ENCODE results near the gene GMPR. TPM values are rescaled to one million over a fixed set of nuclear protein-coding genes. Genes with fewer than 3 reads are reported as not detected.

Gene GMPR
- total and polyA plus RNA-seq, 4 experiments from 2014 or later, result 0.56 to 0.68 TPM; not detected in 2

DNA sequence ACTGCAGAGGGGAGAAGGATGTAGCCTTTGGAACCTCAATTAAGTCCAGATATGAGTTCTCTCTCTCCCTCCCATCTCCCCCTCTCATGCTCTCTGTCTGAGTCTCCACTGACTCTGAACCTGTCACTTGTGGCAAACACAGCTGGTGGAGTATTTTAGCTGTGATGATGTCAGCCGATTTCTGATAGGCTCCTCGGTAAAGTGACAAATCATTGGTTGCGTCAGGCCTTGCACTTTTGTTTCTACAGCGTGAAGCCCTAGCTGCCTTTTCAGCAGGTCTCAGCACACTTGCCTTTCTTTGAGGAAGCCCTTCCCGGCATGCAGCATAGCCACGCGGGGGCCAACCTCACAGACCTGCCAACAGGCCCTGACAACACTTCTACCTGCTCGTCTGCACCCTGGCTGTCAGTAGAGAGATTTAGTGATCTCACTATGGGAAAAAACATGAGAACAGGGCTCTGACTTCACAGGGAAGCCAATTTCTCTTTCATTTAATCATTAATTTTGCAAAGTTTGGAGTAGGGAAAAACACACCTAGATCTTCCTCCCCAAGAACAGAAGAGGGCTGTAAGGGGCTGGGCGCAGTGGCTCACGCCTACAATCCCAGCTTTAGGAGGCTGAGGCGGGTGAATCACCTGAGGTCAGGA is 84.4 kb downstream of the GMPR start:
- peak overlapping the region; percentile 93 to 99 (median 97) for H3K27ac Mint-ChIP-seq
- no peak overlapping the region for H3K4me3 ChIP-seq (ENCODE audit: low read length in 2 of 2)
- peaks cover 46 to 82% (median 69%) of the 10 kb centered on the region in 4 donors for H3K4me1 Mint-ChIP-seq
- intact Hi-C loops (cut with micrococcal nuclease), result loop anchor here (5.0 to 10.0 kb wide), 2 partner anchors 160 to 188 kb away; no protein-coding TSS in a partner anchor
- no peaks in the 10 kb centered on the region for H3K9me3 Mint-ChIP-seq
- H3K27me3 Mint-ChIP-seq, result no peaks in the 10 kb centered on the region
- ChIA-PET CTCF (ENCODE audit: partially characterized antibody) (interaction anchor here (0.5 to 10.0 kb wide), 4 partner anchors 10 to 448 kb away, joined by 3 to 150 read pairs (median 5); partner anchors contain the start of gene ATXN1), POLR2A (ENCODE audit: partially characterized antibody) (interaction anchor here (0.7 to 2.3 kb wide), 7 partner anchors 9 to 440 kb away, joined by 3 to 12 read pairs (median 4); partner anchors contain the start of gene ATXN1)
- H3K36me3 Mint-ChIP-seq, result peaks cover 14 to 31% of the 10 kb centered on the region in 2 donors
- H3K36me3 ChIP-seq (ENCODE audit: insufficient read depth, low read length), result peaks cover 14% of the 10 kb centered on the region
- H3K9me3 ChIP-seq (ENCODE audit: control insufficient read depth in 1 of 2, low read length in 2 of 2), result no peaks in the 10 kb centered on the region
- H3K27ac ChIP-seq (ENCODE audit: low read depth, low read length), result peak overlapping the region; percentile 58
- H3K4me3 Mint-ChIP-seq, result peak overlapping the region in 7 of 8 donors; percentile 40 to 90 (median 70)
- peaks cover 80% of the 10 kb centered on the region for H3K4me1 ChIP-seq (ENCODE audit: insufficient read depth, low read length)
- DNase-seq, result peak; percentile 77 to 94 (median 84)
- H3K27me3 ChIP-seq (ENCODE audit: insufficient read depth, low read length), result no peaks in the 10 kb centered on the region

DNA sequence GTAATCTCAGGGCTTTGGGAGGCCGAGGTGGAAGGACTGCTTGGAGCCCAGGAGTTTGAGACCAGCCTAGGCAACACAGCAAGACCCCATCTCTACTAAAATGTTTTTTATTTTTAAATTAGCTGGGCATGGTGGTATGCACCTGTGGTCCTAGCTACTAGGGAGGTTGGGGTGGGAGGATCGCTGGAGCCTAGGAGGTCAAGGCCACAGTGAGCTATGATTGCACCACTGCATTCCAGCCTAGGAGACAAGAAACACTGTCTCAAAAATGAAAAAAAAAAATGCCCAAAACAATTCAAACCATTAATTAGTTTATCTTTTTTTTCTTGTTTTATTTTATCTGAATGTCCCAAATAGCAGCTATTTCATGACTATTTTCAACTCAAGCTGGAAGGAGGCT is 85.8 kb downstream of the GMPR start:
- peaks cover 16 to 35% of the 10 kb centered on the region in 2 donors for H3K36me3 Mint-ChIP-seq
- peak overlapping the region; percentile 74 to 98 (median 92) for H3K27ac Mint-ChIP-seq
- H3K4me3 Mint-ChIP-seq, result no peak overlapping the region
- no peaks in the 10 kb centered on the region for H3K27me3 Mint-ChIP-seq
- H3K4me1 ChIP-seq (ENCODE audit: insufficient read depth, low read length), result peaks cover 66% of the 10 kb centered on the region
- no peaks in the 10 kb centered on the region for H3K9me3 Mint-ChIP-seq
- no peaks in the 10 kb centered on the region for H3K27me3 ChIP-seq (ENCODE audit: insufficient read depth, low read length)
- H3K36me3 ChIP-seq (ENCODE audit: insufficient read depth, low read length), result peaks cover 14% of the 10 kb centered on the region
- no peak overlapping the region for H3K27ac ChIP-seq (ENCODE audit: low read depth, low read length)
- CTCF ChIA-PET (ENCODE audit: partially characterized antibody), result interaction anchor here (0.9 to 10.0 kb wide), 8 partner anchors 8 to 499 kb away, joined by 3 to 150 read pairs (median 4); no protein-coding TSS in a partner anchor
- peaks cover 40 to 80% (median 57%) of the 10 kb centered on the region in 4 donors for H3K4me1 Mint-ChIP-seq
- no peak overlapping the region for H3K4me3 ChIP-seq (ENCODE audit: low read length in 2 of 2)
- intact Hi-C loops (cut with micrococcal nuclease), result loop anchor here (5.0 to 10.0 kb wide), 2 partner anchors 158 to 189 kb away; no protein-coding TSS in a partner anchor
- H3K9me3 ChIP-seq (ENCODE audit: control insufficient read depth in 1 of 2, low read length in 2 of 2), result no peaks in the 10 kb centered on the region
- POLR2A ChIA-PET (ENCODE audit: partially characterized antibody), result no interaction called here
- no peak for DNase-seq

DNA sequence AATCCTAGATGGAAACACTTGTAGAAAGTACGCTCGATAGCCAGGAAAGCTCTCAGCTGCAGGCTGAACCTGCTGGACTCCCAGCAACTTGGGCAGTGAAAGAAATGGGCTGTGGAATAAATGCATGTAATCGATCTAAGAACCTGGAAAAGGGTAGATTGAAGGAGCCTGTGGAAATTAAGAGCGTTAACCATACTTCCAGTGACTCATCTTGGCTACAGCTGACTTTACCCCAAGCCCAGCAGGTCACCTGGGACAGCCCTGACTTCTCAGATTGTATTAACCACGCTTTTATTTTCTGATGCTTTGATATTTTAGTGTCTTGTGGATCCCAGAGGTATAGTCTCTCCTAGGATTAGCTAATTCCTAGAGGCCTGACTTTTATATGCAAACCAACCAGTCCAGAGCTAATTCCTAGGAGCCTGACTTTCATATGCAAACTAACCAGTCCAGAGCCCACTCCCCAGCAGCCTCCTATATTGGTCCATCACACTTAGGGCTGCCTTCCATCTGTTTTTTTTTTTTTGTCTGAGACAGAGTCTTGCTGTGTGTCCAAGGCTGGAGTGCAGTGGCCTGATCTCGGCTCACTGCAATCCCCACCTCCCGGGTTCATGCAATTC is 86.3 kb downstream of the GMPR start:
- Mint-ChIP-seq H3K4me1 (peaks cover 35 to 80% (median 54%) of the 10 kb centered on the region in 4 donors), H3K9me3 (no peaks in the 10 kb centered on the region), H3K4me3 (peak overlapping the region in 3 of 8 donors; percentile 15 to 35 (median 31)), H3K36me3 (peaks cover 16 to 38% of the 10 kb centered on the region in 2 donors), H3K27me3 (no peaks in the 10 kb centered on the region), H3K27ac (peak overlapping the region; percentile 74 to 94 (median 84))
- H3K4me3 ChIP-seq (ENCODE audit: low read length in 2 of 2), result no peak overlapping the region
- no peak for DNase-seq
- no peaks in the 10 kb centered on the region for H3K9me3 ChIP-seq (ENCODE audit: control insufficient read depth in 1 of 2, low read length in 2 of 2)
- H3K36me3 ChIP-seq (ENCODE audit: insufficient read depth, low read length), result peaks cover 14% of the 10 kb centered on the region
- no peaks in the 10 kb centered on the region for H3K27me3 ChIP-seq (ENCODE audit: insufficient read depth, low read length)
- H3K4me1 ChIP-seq (ENCODE audit: insufficient read depth, low read length), result peaks cover 61% of the 10 kb centered on the region
- POLR2A ChIA-PET (ENCODE audit: partially characterized antibody), result no interaction called here
- H3K27ac ChIP-seq (ENCODE audit: low read depth, low read length), result no peak overlapping the region
- intact Hi-C loops (cut with micrococcal nuclease), result loop anchor here (5.0 to 10.0 kb wide), 2 partner anchors 158 to 190 kb away; no protein-coding TSS in a partner anchor
- CTCF ChIA-PET (ENCODE audit: partially characterized antibody), result interaction anchor here (0.9 to 10.0 kb wide), 7 partner anchors 8 to 499 kb away, joined by 3 to 150 read pairs (median 3); no protein-coding TSS in a partner anchor

DNA sequence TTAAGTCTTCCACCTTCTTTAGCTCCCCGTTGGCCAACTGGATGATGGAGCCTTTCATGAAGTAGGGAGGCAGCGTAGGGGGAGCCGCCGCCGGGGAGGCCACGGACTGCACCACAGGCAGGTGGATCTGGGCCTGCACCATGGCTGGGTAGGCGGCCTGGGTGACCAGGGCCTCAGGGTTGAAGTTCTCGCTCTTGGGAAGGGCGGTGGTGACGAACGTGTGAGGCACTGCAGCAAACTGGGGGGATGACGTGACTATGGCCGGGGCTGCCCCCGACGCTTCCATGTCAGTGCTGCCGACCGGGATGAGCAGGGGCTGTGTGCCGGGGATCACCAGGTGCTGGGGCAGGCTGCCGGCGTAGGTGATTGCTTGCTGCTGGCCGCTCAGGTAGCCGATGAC is 88.1 kb downstream of the GMPR start:
- Histone ChIP-seq H3K27ac (ENCODE audit: low read depth, low read length) (no peak overlapping the region), H3K9me3 (ENCODE audit: control insufficient read depth in 1 of 2, low read length in 2 of 2) (no peaks in the 10 kb centered on the region), H3K36me3 (ENCODE audit: insufficient read depth, low read length) (peaks cover 14% of the 10 kb centered on the region), H3K4me1 (ENCODE audit: insufficient read depth, low read length) (peaks cover 48% of the 10 kb centered on the region), H3K27me3 (ENCODE audit: insufficient read depth, low read length) (no peaks in the 10 kb centered on the region), H3K4me3 (ENCODE audit: low read length in 2 of 2) (no peak overlapping the region)
- POLR2A ChIA-PET (ENCODE audit: partially characterized antibody), result no interaction called here
- no peak for DNase-seq
- Mint-ChIP-seq H3K4me3 (no peak overlapping the region), H3K36me3 (peaks cover 16 to 35% of the 10 kb centered on the region in 2 donors), H3K9me3 (no peaks in the 10 kb centered on the region), H3K27me3 (no peaks in the 10 kb centered on the region), H3K4me1 (peaks cover 27 to 65% (median 41%) of the 10 kb centered on the region in 4 donors), H3K27ac (peak overlapping the region in 1 of 7 donors; percentile 24)
- CTCF ChIA-PET (ENCODE audit: partially characterized antibody), result interaction anchor here (0.6 kb wide), 1 partner anchor 9 kb away, joined by 3 read pairs; no protein-coding TSS in a partner anchor
- intact Hi-C loops (cut with micrococcal nuclease), result loop anchor here (10.0 kb wide), 1 partner anchor 192 kb away; no protein-coding TSS in a partner anchor

DNA sequence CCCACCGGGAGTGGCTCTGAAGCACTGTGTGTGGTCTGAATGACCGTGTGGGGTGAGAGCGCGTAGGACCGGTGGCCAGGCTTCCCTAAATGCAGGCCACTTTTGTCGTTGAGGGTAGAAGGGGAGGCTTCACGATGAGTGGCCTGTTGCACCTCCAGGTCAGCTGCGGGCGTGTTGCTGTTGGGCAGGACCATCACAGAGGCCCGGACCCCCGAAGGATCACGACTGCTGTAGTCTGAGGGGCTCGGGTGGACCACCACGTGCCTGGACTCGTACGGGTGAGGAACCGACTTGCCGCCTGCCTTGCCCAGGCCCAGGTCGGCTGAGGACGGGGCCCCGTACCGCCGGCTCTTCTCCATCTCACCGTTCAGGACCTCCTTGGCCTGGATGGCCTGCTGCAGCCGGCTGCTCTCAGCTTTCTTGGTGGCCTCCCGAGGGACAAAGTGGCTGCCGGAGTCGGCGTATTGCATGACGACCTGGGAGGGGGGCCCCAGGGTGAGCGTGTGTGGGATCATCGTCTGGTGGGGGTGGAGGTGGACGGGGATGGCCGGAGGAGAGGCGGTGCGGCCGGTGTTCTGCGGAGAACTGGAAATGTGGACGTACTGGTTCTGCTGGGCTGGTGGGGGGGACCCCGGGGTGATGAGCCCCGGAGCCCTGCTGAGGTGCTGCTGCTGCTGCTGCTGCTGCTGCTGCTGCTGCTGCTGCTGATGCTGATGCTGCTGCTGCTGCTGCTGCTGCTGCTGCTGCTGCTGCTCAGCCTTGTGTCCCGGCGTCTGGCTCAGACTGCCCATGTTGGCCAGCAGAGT is 88.8 kb downstream of the GMPR start:
- ChIA-PET CTCF (ENCODE audit: partially characterized antibody) (interaction anchor here (0.6 to 1.3 kb wide), 3 partner anchors 8 to 437 kb away, joined by 3 read pairs; no protein-coding TSS in a partner anchor), POLR2A (ENCODE audit: partially characterized antibody) (no interaction called here)
- no peak overlapping the region for H3K27ac Mint-ChIP-seq
- H3K4me3 Mint-ChIP-seq, result no peak overlapping the region
- Histone ChIP-seq H3K4me3 (ENCODE audit: low read length in 2 of 2) (no peak overlapping the region), H3K27ac (ENCODE audit: low read depth, low read length) (no peak overlapping the region), H3K4me1 (ENCODE audit: insufficient read depth, low read length) (peaks cover 48% of the 10 kb centered on the region), H3K9me3 (ENCODE audit: control insufficient read depth in 1 of 2, low read length in 2 of 2) (no peaks in the 10 kb centered on the region), H3K36me3 (ENCODE audit: insufficient read depth, low read length) (peaks cover 14% of the 10 kb centered on the region), H3K27me3 (ENCODE audit: insufficient read depth, low read length) (no peaks in the 10 kb centered on the region)
- peaks cover 24 to 59% (median 35%) of the 10 kb centered on the region in 4 donors for H3K4me1 Mint-ChIP-seq
- H3K36me3 Mint-ChIP-seq, result peaks cover 16 to 35% of the 10 kb centered on the region in 2 donors
- H3K27me3 Mint-ChIP-seq, result no peaks in the 10 kb centered on the region
- no peaks in the 10 kb centered on the region for H3K9me3 Mint-ChIP-seq
- no peak for DNase-seq
- intact Hi-C loops (cut with micrococcal nuclease), result loop anchor here (10.0 kb wide), 1 partner anchor 192 kb away; no protein-coding TSS in a partner anchor

DNA sequence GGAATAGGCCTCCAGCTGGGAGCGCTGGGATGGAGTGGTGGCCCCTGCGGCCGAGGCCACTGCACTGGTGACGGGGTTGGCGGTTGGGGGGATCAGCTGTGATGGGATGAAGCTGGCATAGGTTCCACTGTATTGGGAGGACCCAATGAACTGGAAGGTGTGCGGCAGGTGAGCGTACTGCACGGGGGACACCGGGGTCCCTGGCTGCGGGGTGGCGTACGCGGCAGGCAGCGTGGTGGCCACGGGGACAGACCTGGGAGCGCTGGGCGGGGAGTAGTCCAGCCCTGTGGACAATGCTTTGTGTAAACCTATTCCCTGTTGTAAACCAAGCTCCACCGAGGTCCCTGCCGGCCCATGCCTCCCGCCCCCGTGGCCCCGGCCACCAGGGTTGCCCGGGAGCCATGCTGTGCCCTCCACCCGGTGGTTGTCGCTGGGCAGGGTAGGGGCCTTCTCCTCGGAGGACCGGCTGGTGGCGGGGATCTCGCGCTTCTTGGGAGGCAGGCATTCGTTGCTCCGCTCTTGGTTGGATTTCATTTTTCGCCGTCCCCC is 89.5 kb downstream of the GMPR start:
- H3K9me3 ChIP-seq (ENCODE audit: control insufficient read depth in 1 of 2, low read length in 2 of 2), result no peaks in the 10 kb centered on the region
- peaks cover 17 to 52% (median 28%) of the 10 kb centered on the region in 4 donors for H3K4me1 Mint-ChIP-seq
- CTCF ChIA-PET (ENCODE audit: partially characterized antibody), result interaction anchor here (0.6 to 1.3 kb wide), 2 partner anchors 9 to 436 kb away, joined by 3 read pairs; no protein-coding TSS in a partner anchor
- no peak overlapping the region for H3K4me3 ChIP-seq (ENCODE audit: low read length in 2 of 2)
- DNase-seq, result no peak
- H3K9me3 Mint-ChIP-seq, result no peaks in the 10 kb centered on the region
- intact Hi-C loops (cut with micrococcal nuclease), result loop anchor here (10.0 kb wide), 1 partner anchor 193 kb away; no protein-coding TSS in a partner anchor
- H3K27ac ChIP-seq (ENCODE audit: low read depth, low read length), result no peak overlapping the region
- no peaks in the 10 kb centered on the region for H3K27me3 Mint-ChIP-seq
- H3K4me1 ChIP-seq (ENCODE audit: insufficient read depth, low read length), result peaks cover 47% of the 10 kb centered on the region
- POLR2A ChIA-PET (ENCODE audit: partially characterized antibody), result no interaction called here
- H3K36me3 ChIP-seq (ENCODE audit: insufficient read depth, low read length), result peaks cover 14% of the 10 kb centered on the region
- H3K27ac Mint-ChIP-seq, result no peak overlapping the region
- peaks cover 16 to 32% of the 10 kb centered on the region in 2 donors for H3K36me3 Mint-ChIP-seq
- no peaks in the 10 kb centered on the region for H3K27me3 ChIP-seq (ENCODE audit: insufficient read depth, low read length)
- no peak overlapping the region for H3K4me3 Mint-ChIP-seq

All from CD4-positive, alpha-beta memory T cell (primary cell).